H1 (cell line): Measurements from ENCODE around the gene DISC1. TPM values are rescaled to one million over a fixed set of nuclear protein-coding genes. Genes with fewer than 3 reads are reported as not detected.

ENCODE experiments used
- EZH2 ChIP-seq: fragments of 200-600 bp; sonication (generic); IDR thresholded peaks from 2 replicates; pipeline ENCODE4 v1.7.1; 2012; ENCODE audit warnings: low read depth, mild to moderate bottlenecking, moderate library complexity, low read length, inconsistent platforms; ENCODE audit not compliant: severe bottlenecking
- SIX5 ChIP-seq: IDR thresholded peaks from 2 replicates; pipeline ENCODE4 v1.6.1; 2011; ENCODE audit warnings: mild to moderate bottlenecking, low read depth, low read length
- SRF ChIP-seq: IDR thresholded peaks from 2 replicates; pipeline ENCODE4 v1.6.1; 2011; ENCODE audit warnings: mild to moderate bottlenecking, low read depth, low read length, moderate library complexity
- SUZ12 ChIP-seq: fragments of 200-600 bp; sonication (generic); IDR thresholded peaks from 2 replicates; pipeline ENCODE4 v1.6.1; 2012; ENCODE audit warnings: mild to moderate bottlenecking, inconsistent platforms, low read length, moderate library complexity, mixed read lengths
- polyA plus RNA-seq, 7 experiments: library from polyadenylated mRNA; depleted of rRNA in 3 of 7; stranded (reverse) in 5 of 7; unstranded in 2 of 7; fragments of >200 nt in 5 of 7; fragments of 200-250 nt in 2 of 7; gene quantifications; 1 replicate in 5 of 7; 2 replicates in 1 of 7; 4 replicates in 1 of 7; pipeline versions ENCODE4 v1.2.1 to v1.2.3, GENCODE V29; 2011 to 2013; ENCODE audit warnings: missing spikeins in 2 of 7, mixed read lengths in 2 of 7
- total RNA-seq: library from RNA; stranded (reverse); fragmentation: NEBNext Ultra II Directional; extraction: Animal tissue kit (Norgen Biotek cat#: 25700); gene quantifications from 2 replicates; pipeline ENCODE4 v1.2.1, GENCODE V29; 2021
- TF ChIP-seq, protein P1 (sequence below), 3 experiments: IDR thresholded peaks; 1 replicate in 2 of 3; 2 replicates in 1 of 3; pipeline versions ENCODE4 v1.5.1 to v1.6.1; 2011; ENCODE audit warnings: low read length in 3 of 3, mild to moderate bottlenecking in 3 of 3, inconsistent platforms in 2 of 3, low read depth in 1 of 3, moderate library complexity in 1 of 3; ENCODE audit not compliant: insufficient read depth in 1 of 3; ENCODE audit errors: control extremely low read depth in 1 of 3

DISC1 gene
- total and polyA plus RNA-seq, 2 of the 8 experiments (the other 6 are each of a cell fraction or from before 2014, with no cell fraction given) = 1.1 to 3.5 TPM

DNA sequence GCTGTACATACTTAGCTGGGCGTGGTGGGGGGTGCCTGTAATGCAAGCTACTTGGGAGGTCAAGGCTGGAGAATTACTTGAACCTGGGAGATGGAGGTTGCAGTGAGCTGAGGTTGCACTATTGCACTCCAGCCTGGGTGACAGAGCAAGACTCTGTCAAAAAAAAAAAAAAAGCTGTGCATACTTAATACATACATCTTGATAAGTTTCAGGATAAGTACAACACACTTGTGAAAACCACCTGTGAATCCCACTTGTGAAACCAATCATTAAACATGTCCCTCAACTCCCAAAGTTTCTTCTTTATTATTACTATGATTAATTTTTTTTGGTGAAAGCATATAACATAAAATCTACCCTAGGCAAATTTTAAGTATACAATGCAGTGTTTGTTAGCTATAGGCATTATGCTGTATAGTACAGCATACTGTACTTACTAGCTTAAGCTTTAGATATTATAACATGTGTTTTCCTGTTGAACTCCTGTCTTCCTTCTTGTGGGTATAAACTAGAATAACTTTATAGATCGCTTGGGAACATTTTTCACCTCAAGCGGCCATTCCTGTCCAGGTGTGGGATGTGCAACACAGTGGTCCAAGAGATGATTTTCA, 41.4 kb downstream of the DISC1 start (continued):
- TF ChIP-seq SIX5 = no peak
- no peak for TF ChIP-seq SUZ12
- TF ChIP-seq EZH2 = no peak
- no peak for TF ChIP-seq SRF
- TF ChIP-seq, protein P1, sequence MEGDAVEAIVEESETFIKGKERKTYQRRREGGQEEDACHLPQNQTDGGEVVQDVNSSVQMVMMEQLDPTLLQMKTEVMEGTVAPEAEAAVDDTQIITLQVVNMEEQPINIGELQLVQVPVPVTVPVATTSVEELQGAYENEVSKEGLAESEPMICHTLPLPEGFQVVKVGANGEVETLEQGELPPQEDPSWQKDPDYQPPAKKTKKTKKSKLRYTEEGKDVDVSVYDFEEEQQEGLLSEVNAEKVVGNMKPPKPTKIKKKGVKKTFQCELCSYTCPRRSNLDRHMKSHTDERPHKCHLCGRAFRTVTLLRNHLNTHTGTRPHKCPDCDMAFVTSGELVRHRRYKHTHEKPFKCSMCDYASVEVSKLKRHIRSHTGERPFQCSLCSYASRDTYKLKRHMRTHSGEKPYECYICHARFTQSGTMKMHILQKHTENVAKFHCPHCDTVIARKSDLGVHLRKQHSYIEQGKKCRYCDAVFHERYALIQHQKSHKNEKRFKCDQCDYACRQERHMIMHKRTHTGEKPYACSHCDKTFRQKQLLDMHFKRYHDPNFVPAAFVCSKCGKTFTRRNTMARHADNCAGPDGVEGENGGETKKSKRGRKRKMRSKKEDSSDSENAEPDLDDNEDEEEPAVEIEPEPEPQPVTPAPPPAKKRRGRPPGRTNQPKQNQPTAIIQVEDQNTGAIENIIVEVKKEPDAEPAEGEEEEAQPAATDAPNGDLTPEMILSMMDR (IDR thresholded peaks at IDR 0.05; ENCODE audit: control extremely low read depth in 1 of 3, insufficient read depth in 1 of 3, low read depth in 1 of 3, low read length in 3 of 3) = no peak
- TF ChIP-seq, all 59 proteins: peak for 0
